BLaER1 (cell line): ENCODE measurements around the gene CD19.

ENCODE experiments used
- H3K27ac ChIP-seq: shearing (Covaris generic); formaldehyde crosslinking; 2 replicates; pipeline ENCODE4 v1.8.1; 2022
- H3K27me3 ChIP-seq: shearing (Covaris generic); formaldehyde crosslinking; 2 replicates; pipeline ENCODE4 v1.8.1; 2022
- H3K36me3 ChIP-seq: shearing (Covaris generic); formaldehyde crosslinking; 2 replicates; pipeline ENCODE4 v1.8.1; 2022
- H3K4me1 ChIP-seq: shearing (Covaris generic); formaldehyde crosslinking; 2 replicates; pipeline ENCODE4 v1.8.1; 2022
- H3K4me2 ChIP-seq: shearing (Covaris generic); formaldehyde crosslinking; 2 replicates; pipeline ENCODE4 v1.8.1; 2022
- H3K4me3 ChIP-seq: shearing (Covaris generic); formaldehyde crosslinking; 2 replicates; pipeline ENCODE4 v1.8.1; 2022
- H3K9ac ChIP-seq: shearing (Covaris generic); formaldehyde crosslinking; 2 replicates; pipeline ENCODE4 v1.8.1; 2022
- H3K9me3 ChIP-seq: shearing (Covaris generic); formaldehyde crosslinking; 2 replicates; pipeline ENCODE4 v1.8.1; 2022
- H4K20me1 ChIP-seq: shearing (Covaris generic); formaldehyde crosslinking; 2 replicates; pipeline ENCODE4 v1.8.1; 2022
- Cebpa-rat ChIP-seq: shearing (Covaris generic); IDR thresholded peaks from 2 replicates; pipeline ENCODE4 v1.8.1; 2022

The CD19 gene

DNA sequence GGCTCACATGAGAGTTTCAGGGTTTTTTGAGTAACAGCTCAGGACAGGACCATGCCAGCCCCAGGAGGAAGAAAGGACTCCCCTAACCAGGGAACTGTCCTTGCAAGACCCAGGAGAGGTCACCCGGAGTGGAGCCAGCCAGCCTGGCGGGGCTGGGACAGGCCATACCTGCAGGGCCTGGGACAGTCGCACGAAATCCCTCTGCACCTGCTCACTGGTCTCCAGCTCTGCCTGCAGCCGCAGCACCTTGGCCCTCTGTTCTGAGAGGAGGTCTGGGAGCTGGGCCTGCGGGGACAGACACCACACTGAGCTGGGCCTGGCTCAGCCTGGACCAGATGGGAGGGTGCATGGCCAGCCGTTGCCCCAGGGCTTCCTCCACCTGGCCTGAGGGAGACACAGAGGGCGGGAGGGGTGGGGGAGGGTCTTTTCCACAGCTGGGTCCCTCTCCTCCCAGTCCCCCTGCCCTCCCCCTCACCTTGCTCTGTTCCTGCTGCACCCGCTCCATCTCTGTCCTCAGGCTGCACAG, 26.5 kb upstream of the CD19 start:
- Histone ChIP-seq H3K9me3 (no peaks in the 10 kb centered on the region), H3K9ac (0 out of 2 replicates have a peak overlapping the region, but pooled peaks have one; percentile 50), H3K36me3 (peaks cover 62% of the 10 kb centered on the region), H3K27ac (peak overlapping the region; percentile 86), H3K27me3 (no peaks in the 10 kb centered on the region), H3K4me1 (peaks cover 81% of the 10 kb centered on the region), H3K4me2 (peak overlapping the region; percentile 90; the same call in 1 of the 2 replicates), H3K4me3 (no peak overlapping the region), H4K20me1 (no peaks in the 10 kb centered on the region)
- no peak for TF ChIP-seq Cebpa-rat

DNA sequence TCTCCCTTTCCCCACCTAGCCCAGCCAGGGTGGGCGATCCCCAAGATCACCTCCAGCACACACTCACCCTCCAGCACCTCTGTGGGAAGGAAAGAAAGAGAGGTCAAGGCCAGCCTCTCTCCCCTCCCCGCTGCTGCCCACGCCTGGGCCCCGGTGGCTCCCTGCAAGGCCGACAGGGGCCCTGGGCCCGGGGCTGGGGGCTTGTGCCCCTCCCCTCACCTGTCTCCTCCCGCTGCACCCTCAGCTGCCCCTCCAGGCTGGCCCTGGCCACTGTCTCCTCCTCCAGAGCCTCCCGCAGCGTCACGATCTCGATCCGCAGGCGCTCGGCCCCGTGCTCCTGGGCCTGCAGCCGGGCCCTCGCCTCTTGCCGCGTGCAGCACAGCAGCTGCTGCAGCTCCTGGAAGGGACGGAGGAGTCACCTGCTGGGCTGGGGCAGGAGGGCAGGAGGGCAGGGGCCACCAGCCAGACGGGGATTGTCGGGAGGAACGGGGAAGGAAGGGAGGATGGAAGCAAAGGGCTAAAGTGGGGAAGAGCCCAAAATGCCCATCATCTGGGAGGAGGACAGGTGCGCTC, 25.9 kb upstream of the CD19 start:
- Histone ChIP-seq H4K20me1 (no peaks in the 10 kb centered on the region), H3K9ac (no peak overlapping the region), H3K27me3 (no peaks in the 10 kb centered on the region), H3K4me3 (no peak overlapping the region), H3K4me1 (peaks cover 80% of the 10 kb centered on the region), H3K36me3 (peaks cover 68% of the 10 kb centered on the region), H3K27ac (peak overlapping the region; percentile 86; the same call in 1 of the 2 replicates), H3K9me3 (no peaks in the 10 kb centered on the region), H3K4me2 (peak overlapping the region; percentile 90; the same call in 1 of the 2 replicates)
- no peak for TF ChIP-seq Cebpa-rat

DNA sequence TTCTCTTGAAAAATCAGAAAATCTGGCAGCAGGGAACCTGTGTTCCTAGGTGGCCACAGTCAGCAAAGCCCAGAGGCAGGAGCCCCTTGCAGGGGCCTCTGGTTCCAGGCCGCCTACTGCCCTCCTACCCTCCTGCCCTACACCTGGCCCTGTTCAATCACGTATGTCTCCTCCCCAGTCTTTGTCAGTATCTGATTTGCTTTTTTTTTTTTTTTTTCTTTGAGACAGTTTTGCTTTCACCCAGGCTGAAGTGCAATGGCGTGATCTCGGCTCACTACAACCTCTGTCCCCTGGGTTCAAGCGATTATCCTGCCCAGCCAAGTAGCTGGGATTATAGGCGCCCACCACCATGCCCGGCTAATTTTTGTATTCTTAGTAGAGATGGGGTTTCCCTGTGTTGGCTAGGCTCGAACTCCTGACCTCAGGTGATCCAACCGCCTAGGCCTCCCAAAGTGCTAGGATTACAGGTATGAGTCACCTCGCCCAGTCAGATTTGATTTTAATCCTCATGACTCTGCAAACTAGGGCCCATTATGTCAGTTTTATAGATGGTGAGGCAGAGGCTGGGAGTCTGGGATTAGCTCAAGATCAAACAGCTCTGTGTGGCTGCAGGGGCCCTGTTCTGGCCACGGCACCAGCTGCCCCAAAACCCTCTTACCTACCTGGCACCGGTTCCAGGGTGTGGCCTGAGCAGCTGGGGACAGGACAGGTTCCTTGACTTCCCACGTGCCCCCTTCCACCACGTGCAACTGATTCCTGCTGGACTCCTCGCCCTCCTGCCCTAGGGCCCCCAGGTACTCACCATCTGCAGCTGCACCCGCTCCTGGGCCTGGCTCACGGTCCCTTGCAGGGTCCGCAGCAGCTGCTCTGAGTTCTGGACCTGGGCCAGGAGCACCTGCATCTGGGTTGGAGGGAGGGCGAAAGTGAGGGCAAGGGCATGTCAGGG, 21.4 kb upstream of the CD19 start:
- no peaks in the 10 kb centered on the region for H4K20me1 ChIP-seq
- H3K27ac ChIP-seq = peak overlapping the region; percentile 58
- H3K36me3 ChIP-seq = peaks cover 97% of the 10 kb centered on the region
- no peaks in the 10 kb centered on the region for H3K27me3 ChIP-seq
- H3K4me1 ChIP-seq = peaks cover 72% of the 10 kb centered on the region
- 0 out of 2 replicates have a peak overlapping the region, but pooled peaks have one; percentile 45 for H3K9ac ChIP-seq
- peak overlapping the region; percentile 40; the same call in 1 of the 2 replicates for H3K4me2 ChIP-seq
- no peak for TF ChIP-seq Cebpa-rat
- H3K4me3 ChIP-seq = no peak overlapping the region
- H3K9me3 ChIP-seq = no peaks in the 10 kb centered on the region

DNA sequence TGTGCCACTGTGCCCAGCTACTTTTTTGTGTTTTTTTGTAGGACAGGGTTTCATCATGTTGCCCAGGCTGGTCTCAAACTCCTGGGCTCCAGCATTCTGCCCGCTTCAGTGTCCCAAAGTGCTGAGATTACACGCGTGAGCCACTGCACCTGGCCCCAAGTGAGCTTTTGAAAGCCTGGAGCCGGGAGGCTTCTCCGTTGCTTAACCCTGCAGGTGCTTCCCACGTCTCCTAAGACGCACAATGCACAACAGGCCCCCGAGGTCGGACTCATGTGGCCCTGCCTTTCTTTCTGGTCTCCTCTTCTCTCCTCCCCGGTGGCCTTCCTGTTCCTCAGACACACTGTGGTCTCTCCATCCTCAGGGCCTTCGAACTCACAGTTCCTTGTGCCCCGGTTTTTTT, 19.2 kb upstream of the CD19 start:
- peaks cover 98% of the 10 kb centered on the region for H3K36me3 ChIP-seq
- TF ChIP-seq Cebpa-rat = peak; percentile 74; the same call in 1 of the 2 replicates
- no peaks in the 10 kb centered on the region for H3K9me3 ChIP-seq
- peak overlapping the region; percentile 63 for H3K9ac ChIP-seq
- H3K4me2 ChIP-seq = peak overlapping the region; percentile 43
- H3K27ac ChIP-seq = peak overlapping the region; percentile 85
- H4K20me1 ChIP-seq = no peaks in the 10 kb centered on the region
- peaks cover 61% of the 10 kb centered on the region for H3K4me1 ChIP-seq
- H3K4me3 ChIP-seq = no peak overlapping the region
- no peaks in the 10 kb centered on the region for H3K27me3 ChIP-seq

DNA sequence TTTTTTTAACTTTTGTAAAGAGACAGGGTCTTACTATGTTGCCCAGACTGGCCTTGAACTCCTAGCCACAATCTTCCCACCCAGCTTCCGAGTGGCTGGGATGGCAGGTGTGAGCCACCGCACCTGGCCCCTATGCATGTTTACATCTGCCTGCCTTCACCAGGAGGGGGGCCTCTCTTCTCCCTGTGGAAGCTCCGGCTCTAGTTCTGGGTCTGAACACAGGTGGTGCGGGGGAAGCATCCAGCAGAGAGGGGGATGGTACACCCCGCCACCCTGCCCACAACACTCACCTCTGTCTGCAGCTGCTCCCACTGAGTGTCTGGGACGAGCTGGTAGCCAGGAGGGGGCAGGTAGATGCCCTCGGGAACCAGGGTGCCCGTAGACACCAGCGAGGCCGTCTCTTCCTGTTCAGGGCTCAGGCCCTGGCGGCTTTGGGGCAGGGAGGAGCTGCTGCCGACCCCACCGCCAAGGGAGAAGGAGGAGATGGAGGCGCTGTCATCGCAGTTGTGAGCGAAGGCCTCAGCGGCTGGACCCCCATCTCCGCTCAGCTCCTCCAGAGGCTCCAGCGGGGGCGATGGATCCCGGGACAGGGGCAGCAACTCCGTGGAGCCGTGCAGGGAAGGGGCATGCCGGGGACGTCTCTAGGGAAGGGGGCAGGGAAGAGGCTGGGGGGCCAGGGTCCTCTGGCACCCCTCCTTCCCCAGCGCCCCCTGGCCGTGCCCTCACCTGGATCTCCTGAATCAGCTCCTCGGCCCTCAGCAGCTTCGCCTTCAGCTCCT, 17.6 kb upstream of the CD19 start:
- Histone ChIP-seq H3K9me3 (no peaks in the 10 kb centered on the region), H3K36me3 (peaks cover 98% of the 10 kb centered on the region), H3K4me3 (no peak overlapping the region), H3K27ac (peak overlapping the region; percentile 66), H4K20me1 (no peaks in the 10 kb centered on the region), H3K9ac (peak overlapping the region; percentile 29; the same call in 1 of the 2 replicates), H3K4me1 (peaks cover 45% of the 10 kb centered on the region), H3K27me3 (no peaks in the 10 kb centered on the region), H3K4me2 (no peak overlapping the region)
- TF ChIP-seq Cebpa-rat = no peak

DNA sequence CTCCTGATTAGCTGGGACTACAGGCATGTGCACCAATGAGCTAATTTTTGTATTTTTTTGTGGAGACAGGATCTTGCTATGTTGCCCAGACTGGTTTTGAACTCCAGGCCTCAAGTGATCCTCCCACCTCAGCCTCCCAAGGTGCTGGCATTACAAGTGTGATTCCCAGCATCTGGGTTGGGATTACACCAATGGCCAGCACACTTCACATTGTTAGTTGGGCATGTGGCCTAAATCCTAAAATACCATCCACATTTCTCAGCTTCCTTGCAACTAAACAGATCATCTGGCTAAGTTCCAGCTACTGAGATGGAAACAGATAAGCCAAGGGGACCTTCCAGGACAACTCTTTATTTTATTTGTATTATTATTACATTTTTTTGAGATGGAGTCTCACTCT, 16.6 kb upstream of the CD19 start:
- H3K9ac ChIP-seq = no peak overlapping the region
- H3K4me1 ChIP-seq = peaks cover 41% of the 10 kb centered on the region
- no peak overlapping the region for H3K27ac ChIP-seq
- H3K36me3 ChIP-seq = peaks cover 98% of the 10 kb centered on the region
- no peak for TF ChIP-seq Cebpa-rat
- no peak overlapping the region for H3K4me3 ChIP-seq
- H4K20me1 ChIP-seq = no peaks in the 10 kb centered on the region
- no peak overlapping the region for H3K4me2 ChIP-seq
- H3K9me3 ChIP-seq = no peaks in the 10 kb centered on the region
- no peaks in the 10 kb centered on the region for H3K27me3 ChIP-seq

DNA sequence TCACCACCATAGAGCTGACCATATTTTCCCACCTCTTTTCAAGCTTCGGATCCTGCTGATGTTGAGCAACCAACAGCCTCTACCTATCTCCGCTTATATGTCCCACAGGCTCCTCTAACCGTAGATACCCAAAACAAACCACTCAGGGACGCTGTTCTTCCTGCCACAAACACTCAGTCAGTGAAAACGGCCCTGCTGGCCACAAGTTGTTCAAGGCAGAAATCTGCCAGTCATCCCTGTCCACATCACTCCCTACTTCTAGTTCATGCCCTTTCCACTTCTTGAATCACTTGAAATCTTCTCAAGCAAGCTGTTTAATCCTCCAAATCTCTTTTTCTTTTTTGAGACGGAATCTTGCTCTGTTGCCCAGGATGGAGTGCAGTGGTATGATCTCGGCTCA, 14.7 kb upstream of the CD19 start:
- H3K36me3 ChIP-seq = peaks cover 93% of the 10 kb centered on the region
- peaks cover 37% of the 10 kb centered on the region for H3K4me1 ChIP-seq
- no peak overlapping the region for H3K4me3 ChIP-seq
- no peak overlapping the region for H3K4me2 ChIP-seq
- no peak for TF ChIP-seq Cebpa-rat
- H3K27ac ChIP-seq = no peak overlapping the region
- no peaks in the 10 kb centered on the region for H3K9me3 ChIP-seq
- H3K27me3 ChIP-seq = no peaks in the 10 kb centered on the region
- H4K20me1 ChIP-seq = no peaks in the 10 kb centered on the region
- 0 out of 2 replicates have a peak overlapping the region, but pooled peaks have one; percentile 6 for H3K9ac ChIP-seq

DNA sequence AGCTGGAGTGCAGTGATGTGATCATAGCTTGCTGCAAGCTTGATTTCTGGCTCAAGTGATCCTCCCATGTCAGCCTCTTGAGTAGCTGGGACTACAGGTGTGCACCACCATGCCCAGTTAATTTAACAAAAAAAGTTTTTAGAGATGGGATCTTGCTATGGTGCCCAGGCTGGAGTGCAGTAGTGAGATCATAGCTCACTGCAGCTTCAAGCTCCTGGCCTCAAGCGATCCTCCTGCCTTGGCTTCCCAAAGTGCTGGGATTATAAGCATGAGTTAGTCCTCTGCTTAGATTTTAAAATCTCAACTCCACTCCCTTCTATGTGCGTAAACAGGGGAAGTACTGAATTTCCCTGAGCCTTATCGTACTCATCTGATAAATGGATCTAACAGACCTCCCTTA, 13.1 kb upstream of the CD19 start:
- H3K9ac ChIP-seq = no peak overlapping the region
- no peak for TF ChIP-seq Cebpa-rat
- H3K27ac ChIP-seq = no peak overlapping the region
- H4K20me1 ChIP-seq = no peaks in the 10 kb centered on the region
- H3K36me3 ChIP-seq = peaks cover 86% of the 10 kb centered on the region
- no peaks in the 10 kb centered on the region for H3K9me3 ChIP-seq
- no peak overlapping the region for H3K4me2 ChIP-seq
- H3K27me3 ChIP-seq = no peaks in the 10 kb centered on the region
- peaks cover 37% of the 10 kb centered on the region for H3K4me1 ChIP-seq
- H3K4me3 ChIP-seq = no peak overlapping the region

DNA sequence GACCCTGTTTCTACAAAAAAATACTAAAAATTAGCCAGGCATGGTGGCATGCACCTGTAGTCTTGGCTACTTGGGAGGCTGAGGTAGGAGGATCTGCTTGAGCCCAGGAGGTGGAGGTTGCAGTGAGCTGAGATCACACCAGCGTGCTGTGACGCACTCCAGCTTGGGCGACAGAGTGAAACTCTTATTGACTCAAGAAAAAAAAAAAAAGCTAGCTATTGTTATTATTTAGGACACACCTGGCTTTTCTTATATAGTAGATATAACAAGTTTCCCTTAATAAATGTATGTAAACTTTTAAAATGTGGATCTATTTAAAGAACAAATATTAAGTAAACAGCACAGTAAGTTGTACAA, 8.6 kb upstream of the CD19 start:
- H3K9me3 ChIP-seq = no peaks in the 10 kb centered on the region
- peak overlapping the region; percentile 97 for H3K27ac ChIP-seq
- H3K4me1 ChIP-seq = peaks cover 57% of the 10 kb centered on the region
- peaks cover 40% of the 10 kb centered on the region for H3K36me3 ChIP-seq
- H3K27me3 ChIP-seq = no peaks in the 10 kb centered on the region
- H3K4me2 ChIP-seq = peak overlapping the region; percentile 99
- TF ChIP-seq Cebpa-rat = no peak
- H3K4me3 ChIP-seq = peak overlapping the region; percentile 73
- H4K20me1 ChIP-seq = no peaks in the 10 kb centered on the region
- H3K9ac ChIP-seq = peak overlapping the region; percentile 90
